Left forelimb (tissue), 1 donor: ENCODE data around the gene TP73.

Experiments used
- DNase-seq: peaks from one replicate; pipeline ENCODE4 v3.0.0-alpha.2; 2018; ENCODE audit warnings: low spot score

The TP73 gene

DNA sequence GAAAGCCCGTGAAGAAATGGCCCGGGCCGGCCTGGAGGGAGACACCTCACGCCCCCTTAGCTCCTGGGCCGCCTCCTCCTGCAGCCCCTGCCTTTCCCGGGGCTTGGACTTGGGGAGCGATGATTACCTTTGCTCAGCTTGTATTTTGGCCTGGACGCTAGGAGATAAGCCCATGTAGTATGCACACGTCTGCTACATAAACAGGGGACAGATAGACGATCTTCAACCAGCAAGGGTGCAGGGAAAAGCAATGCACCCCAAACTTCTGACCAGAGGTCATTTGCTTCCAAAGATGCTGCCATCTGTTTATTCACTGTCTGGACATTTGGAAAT is 936 bp downstream of the TP73 start:
- no peak for DNase-seq

DNA sequence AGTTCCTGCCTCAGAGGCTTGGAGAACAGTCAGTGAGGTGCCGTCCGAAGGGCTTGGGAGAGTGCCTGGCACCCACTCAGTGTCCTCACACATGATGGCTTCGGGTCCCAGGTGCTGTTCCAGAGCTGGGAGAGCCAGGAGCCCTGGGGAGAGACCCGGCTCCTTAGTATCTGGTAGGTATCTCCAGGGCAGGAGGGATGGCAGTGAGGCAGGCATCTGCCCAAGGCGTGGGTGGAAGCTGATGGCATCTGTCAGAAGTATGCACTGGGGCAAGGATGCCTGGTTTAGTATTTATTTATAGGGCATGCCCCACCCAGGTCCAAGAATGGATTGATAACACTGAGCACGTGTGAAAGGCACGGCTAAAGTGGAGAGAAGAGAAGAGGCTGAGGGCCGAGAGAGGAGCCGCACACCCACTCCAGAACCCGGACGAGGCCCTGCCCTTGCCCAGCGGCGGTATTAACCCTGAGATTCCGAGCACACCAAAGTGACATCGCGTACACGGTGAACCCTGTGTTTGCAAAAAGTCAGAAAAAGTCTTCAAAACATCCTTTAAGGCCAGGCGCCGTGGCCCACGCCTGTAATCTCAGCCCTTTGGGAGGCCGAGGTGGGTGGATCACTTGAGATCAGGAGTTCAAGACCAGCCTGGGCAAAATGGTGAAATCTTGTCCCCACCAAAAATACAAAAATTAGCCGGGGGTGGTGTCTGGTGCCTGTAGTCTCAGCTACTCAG is 2.4 kb downstream of the TP73 start:
- no peak for DNase-seq

DNA sequence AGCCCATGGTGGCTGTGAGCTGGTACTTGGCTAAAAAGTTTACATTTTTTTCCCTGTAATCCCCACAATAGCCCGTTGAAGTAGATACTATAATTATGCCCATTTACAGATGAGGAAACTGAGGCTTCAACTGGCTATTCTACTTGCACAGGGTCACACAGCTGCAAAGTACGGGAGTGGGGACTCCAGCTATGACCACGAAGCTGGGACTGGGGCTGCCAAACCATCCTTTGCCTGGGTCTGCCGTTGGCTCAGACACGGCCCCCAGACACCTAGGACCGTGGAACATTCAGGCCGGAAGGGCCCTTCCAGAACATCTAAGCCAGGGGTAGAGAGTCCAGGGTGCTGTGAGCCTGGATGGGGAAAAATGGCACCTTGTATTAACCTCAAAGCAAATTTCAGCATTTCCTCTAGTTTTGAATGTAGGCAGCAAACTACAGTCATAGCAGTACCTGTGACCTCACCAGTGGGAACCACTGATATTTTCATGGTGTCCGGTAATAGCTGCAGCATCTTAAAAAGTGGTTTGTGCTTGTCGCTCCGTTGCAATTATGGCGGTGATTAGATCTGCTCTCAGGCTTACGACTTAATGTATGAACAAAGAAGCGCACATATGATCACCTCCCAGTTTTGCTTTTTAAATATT is 4.3 kb downstream of the TP73 start:
- no peak for DNase-seq

DNA sequence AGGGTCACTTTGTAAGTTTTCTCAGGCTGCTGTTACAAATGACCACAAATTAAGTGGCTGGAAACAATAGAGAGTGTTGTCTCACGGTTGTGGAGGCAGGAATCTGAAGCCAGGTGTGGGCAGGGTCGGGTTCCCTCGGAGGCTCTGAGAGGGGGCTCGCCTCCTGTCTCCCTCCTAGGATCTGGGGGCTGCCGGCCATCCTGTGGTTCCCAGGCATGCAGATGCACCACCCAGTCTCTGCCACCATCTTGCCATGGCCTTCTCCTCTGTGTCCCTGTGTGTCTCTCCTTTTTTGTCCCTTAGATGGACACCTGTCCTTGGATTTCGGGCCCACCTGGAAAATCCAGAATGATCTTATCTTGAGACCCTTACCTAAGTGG is 4.8 kb downstream of the TP73 start:
- DNase-seq: no peak

DNA sequence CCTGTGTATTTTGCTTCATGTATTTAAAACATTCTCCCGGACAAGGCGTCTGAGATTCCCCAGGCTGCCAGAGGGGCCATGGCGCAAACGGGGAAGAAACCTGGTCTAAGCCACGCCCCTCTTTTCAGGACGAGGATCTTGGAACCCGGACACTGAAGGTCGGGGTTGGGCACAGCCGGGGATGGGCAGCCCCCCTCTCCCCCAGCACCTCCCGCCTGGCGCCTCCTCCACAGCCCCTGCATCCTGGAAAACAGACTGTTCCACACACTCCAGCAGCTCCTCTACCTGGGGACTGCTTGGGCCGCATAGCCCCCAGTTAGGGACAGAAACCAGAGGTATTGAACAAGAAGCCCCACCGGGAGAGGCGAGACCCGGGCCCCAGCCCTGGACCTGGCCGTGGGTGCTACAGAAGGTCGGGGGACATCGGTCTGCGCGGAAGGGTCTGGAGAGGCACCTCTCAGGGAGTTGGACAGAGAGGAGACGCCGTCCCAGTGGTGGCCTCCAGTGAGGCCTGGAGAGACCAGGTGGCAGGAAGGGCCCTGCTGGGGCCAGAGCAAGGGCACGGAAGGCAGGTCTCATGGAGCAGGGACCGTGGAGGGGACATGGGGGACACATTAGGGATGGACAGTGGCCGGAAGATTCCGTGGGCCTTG is 5.4 kb downstream of the TP73 start:
- DNase-seq: no peak

DNA sequence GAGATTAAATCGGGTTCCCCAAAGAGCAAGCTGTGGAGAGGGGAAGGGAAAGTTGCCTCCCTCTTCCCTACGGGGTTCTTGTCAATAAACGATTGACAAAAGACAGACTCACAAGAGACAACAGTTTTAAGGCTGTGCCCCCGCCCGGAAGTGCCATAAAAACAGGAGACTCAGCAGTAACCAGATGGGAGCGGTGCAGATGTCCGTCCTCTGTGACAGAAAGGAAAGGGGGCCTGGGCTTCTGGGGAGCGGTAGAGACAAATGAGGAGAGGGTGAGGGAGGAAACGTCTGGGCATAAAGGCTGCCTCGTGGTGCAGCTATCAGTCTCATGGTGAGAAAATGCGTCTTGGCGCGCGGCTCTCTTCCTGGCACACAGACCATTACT is 5.9 kb downstream of the TP73 start:
- no peak for DNase-seq

DNA sequence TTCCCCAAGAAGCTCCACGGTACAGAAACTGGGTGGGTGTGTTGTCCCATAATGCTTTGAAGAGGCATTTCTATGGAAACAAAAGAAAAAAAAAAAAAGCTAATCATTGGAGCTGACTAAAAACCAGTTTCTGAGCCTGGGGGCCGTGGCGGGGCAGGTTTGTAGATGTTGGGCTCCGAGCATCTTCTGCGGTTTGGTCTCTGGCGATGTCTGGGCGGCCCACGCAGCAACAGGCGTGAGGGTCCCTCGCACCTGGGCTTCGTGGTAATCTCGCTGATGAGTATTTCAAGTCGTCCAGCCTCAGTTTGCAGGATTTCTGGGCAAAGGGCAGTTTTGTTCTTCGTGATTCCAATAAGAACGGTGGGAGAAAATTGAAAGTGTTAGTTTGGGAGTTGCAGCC is 6.8 kb downstream of the TP73 start:
- DNase-seq: no peak

DNA sequence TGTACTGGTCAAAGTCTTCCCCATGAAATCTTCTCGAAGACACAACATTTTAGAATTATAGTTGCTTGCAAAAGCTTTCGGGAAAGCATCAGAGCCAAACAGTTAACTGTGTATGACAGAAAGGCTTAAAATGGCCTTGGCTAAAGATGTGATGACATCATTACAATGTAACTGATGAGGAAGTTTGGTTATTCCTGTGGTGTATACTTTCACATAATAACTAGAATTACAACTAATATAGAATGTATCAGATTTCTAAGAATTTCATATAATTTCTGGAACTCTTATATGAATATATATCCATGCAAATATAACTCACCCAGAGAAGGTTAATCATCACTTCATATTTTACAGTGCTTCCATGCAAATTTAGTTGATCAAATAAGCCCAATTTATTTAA is 8.4 kb downstream of the TP73 start:
- no peak for DNase-seq

DNA sequence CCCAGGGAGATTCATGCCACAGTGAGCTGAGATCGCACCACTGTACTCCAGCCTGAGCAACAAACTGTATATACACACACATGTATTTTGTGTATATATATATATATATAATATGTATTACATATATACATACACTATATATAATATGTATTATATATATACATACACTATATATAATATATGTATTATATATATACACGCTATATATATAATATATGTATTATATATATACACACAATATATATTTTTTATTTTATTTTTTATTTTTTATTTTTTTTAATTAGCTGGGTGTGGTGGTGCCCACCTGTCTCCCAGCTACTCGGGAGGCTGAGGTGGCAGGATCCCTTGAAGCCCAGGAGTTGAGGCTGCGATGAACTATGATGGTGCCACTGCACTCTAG is 9.3 kb downstream of the TP73 start:
- no peak for DNase-seq

DNA sequence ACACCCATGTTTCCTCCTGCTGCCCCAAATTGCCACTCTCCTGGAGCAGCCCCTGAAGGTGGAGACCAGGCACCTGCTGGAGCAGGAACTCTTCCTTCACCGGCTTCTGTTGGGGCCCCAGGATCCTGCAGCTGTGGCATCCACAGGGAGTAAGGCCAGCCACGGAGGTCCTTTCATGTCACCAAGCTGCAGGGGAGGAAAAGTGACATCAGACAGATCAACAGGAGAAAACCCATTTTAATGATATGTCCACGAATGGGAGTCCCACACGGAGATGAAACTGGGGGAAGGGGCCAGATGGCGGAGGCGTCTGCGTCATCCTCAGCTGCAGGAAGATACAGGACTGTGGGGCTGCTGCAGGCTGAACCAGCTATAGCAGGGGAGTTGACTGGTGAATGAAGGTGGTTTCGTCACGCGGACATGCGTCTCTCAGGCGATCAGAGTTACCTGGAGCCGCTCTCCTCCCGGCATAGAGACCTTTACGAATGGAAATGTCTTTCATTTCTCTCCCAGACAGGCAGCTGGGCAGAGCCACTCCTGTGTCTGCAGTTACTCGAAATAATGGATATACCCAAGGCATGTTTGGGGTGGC is 9.9 kb downstream of the TP73 start:
- DNase-seq: no peak

DNA sequence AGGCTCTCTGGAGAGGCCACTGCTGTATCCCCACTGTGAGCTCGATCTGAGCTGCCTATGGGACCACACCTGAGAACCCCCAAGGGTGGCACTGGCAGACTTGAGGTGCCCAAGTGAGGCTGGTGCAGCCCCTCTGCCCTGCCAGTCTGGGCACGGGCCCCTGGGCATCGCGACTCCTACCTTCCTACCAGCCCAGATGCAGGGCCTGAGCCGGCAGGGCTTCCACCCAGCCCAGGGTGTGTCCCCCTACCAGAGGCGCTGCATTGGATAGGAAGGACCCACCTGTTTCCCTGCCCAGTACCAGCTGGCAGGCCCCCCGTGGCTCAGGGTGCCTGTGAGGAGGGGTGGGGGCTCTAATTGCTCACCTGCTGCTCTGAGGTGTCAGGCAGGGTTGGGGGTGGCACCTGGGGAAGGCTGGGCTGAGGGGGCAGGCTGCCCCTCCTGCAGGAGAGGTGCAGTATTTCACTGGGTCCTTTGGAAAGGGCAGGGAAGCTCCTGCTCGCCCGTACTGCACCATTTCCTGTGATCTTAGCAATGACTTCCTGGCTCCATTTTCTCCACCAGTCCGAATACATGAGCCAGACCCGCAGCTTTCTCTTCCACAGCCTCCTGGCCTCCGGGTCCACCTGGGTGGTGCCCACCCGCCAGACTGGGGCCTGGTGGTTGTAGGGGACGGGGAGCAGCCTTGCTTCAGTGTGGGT is 11.8 kb downstream of the TP73 start:
- no peak for DNase-seq

DNA sequence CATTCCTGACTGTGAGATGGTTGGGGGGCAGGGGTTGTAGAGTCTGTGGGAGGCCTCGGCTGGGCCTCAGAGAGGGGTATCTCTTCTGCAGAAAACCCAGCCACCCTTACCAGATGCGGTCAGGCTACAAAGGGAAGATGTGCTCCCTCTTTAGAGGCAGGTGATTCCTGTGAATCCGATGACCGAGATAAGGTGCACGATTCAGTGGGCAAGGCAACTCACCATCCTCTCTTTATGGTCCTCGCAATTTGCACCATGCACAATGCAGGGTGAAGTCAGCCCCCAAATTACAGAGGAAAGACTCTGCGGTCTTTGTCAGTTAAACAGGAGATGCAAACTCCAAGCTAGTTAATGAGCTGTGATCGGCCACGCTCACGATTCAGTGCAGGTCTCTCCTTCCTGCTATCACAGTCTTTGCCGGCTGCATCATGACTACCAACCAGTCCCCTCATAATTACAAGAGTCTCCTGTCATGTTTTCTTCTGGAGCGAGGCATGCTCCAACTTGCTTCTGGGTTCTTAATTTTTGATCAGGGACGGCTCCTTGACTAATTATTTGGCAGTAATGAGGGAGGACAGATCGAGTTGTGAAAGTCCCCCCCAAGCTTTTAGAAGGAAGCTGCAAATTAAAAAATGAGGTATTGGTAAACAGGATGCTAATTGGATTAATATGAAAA is 12.5 kb downstream of the TP73 start:
- DNase-seq: no peak

DNA sequence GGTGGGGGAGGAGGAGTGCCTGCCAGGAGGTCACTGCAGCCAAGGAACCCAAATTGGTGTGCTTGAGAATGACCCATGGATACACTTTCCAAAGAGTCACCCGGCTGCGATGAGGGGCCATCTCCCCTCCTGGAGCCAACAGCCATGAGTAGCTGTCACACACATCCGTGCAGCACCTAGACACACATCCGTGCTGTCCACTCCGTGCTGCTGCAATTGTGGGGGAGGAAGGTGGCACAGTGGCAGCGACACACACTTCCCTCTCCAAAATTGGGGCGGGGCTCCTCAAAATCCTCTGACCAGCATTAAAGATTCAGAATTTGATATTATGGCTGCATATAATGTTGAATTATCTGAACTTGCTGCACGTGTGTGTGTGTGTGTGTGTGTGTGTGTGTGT is 15.8 kb downstream of the TP73 start:
- no peak for DNase-seq

DNA sequence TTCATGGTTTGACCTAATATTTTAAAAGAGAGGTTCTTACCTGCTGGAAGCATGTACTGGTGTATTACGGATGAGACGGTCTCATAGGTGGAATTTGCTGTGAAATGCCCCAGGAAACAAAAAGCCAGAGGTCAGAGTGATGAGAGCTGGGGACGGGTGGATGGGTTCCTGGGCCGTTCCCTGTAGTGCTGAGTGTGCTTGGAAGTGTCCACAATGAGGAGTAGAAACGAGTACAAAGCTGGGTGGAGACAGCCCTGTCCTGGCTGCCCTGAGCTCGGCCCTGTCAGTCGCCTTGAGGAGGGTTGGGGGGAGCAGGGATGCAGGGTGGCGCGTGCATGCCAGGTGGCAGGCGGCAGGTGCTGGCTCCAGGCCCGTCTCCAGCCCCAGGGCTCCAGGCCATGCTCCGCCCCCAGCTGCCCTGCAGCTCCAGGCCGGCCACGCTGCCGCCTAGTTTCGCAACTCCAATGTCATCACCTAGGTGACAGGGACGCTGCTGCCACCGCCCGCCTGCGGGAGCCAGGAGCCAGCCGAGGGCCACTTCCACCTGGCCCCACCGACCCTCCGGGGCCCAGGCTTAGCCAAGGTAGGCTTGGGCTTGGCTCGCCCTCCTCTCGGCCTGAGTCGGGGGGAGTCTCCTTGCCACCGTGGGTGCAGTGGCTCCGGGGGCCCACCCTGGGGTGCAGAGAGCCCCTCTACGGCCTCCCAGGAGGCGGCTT is 16.4 kb downstream of the TP73 start:
- DNase-seq: no peak

DNA sequence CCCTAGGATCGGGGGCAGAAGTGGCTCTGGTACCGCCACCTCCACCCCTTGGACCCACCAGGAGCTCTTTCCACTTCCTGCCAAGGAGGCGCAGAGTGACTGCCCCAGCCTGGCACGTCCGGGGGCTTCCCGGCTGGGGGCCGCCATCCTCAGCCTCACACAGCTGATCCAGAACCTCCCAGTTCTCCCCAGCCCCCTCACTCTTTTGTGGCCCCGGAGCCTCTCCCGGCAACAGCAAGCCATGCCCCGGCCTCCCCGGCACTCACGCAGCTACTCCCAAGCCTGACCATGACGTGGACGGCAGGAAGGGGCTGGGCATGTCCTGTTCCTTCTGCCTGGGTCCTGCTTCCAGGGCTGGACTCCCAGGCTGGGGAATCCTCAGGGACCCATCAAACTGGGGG is 17.1 kb downstream of the TP73 start:
- DNase-seq: no peak

DNA sequence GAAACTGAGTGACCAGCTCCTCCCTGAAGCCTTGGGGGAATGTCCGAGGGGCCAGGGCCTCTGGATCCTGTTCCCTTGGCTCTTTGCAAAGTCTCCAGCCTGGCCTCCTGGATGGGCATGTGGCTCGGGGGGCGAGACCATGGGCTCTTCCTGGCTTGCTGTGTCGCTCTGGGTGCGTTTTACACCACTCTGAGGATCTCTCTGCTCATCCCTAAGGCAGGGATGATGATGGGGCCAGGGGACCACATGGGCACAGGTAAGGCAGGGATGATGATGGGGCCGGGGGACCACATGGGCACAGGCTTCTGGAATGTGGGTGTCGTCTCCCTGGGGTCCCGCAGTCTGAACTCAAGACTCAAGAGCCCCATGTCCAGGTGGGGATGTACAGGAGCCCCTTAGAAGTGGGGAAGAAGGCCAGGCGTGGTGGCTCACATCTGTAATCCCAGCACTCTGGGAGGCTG is 17.7 kb downstream of the TP73 start:
- DNase-seq: no peak

DNA sequence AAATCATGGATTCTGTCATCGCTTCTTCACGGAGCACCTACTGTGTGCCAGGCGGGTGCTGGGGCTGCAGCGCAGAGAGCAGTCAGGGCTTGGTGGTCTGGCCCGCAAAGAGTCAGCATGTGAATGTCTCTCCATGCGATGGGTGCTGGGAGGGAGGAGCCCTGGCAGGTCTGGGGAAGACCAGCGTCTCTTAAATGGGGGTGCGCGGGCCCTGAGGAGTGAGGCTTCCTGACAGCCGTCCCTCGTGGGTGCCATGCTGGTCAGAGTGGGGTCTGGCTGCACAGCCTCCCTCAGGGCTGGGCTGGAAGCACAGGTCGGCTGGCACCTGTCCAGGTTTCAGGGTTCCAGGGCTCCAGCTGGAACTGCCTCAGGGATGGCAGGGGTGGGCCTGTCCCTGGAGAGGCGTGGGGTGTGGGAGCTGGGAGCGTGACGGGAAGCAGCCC is 18.5 kb downstream of the TP73 start:
- DNase-seq: no peak

DNA sequence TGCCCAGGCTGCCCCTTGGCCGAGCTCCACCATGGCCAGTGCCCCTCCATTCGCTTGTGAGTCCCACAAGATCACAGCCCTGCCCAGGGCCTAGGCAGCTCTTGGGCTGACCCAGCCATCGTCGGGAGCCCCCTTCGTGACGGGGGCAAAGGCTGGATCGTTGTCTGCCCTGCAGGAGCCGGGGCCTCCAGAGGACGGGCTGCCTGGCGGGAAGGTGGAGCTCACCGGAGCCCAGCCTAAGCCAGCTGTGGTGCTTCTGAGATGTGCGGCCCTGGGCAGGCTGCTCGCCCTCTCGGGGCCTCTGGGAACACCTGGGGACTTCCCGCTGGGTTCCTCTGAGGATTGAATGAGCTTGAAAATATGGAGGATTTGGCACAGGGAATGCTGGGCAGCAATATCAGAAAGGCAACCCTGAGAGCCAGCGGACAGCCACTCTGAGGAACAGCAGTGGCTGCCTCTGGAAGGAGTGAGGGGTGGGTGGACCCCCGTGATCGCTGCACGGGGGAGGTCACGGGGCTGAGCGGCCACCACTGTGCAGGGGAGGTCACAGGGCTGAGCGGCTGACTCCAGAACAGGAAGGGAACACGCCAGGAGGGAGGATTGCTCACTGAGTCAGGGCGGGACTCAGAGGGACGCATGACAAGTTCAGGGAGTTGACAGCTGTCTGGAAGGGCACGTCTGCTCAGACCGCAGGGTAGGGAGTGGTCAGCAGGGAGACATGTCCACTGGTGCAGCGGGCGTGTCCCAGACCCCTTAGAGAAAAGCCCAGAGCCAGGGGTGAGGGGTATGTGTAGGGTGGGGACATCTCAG is 19.3 kb downstream of the TP73 start:
- DNase-seq: no peak

DNA sequence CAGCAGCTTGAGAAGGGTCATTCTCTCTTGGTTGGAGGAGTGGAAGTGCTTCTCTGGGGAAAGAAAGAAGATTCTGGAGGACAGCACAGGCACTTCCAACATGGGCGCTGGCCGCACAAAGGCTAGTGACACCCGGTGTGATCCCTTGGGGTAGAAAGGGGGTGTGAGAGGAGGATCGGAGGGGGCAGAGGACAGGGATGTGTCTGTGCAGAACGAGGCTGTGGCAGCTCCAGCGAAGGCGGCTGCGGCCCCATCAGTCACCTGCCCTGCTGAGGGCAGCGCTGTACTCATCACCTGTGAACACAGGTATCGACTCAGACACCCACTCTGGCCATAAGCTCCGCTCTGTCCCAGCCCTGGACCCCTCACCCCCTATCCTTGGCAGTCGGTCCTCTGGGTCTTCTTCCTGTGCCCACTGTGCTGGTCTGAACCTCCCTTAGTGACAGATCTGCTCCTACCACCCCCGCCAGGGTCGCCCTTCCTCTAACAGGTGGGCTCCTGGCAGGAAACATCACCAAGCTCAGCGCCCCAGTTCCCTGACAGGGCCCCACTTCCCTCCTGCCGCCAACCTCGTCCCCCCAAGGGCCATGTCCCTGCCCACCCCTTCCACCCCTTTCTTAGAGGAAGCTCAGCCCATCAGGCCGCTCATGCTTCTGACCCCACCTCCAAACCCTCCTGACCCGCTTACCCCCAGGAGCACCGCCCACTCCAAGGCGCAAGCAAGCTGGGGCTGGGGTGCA is 20.1 kb downstream of the TP73 start:
- DNase-seq: no peak

DNA sequence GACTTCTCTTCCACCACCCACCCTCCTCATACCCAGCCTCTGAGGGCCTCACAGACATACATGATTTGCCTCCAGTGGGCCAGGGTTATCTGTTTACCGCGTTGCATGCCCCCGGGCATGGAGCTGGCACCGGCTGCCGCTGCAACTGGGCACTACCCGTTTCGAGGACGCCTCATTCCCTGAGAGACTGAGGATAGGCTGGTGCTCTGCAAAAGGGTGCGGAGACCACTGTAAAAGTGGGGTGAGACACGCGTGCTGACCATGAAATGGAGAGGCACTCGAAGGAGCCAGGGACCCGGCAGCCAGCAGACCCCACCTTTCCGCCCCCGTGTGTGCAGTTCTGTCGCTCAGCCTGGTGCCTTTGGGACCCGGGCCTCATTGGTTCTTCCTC is 20.6 kb downstream of the TP73 start:
- DNase-seq: no peak
